Osteoblast (primary cell): Measurements from ENCODE around the gene MGMT. TPM values are rescaled to one million over a fixed set of nuclear protein-coding genes. Genes with fewer than 3 reads are reported as not detected.

Experiments
- DNase-seq: peaks from one replicate; pipeline ENCODE4 v3.0.0; 2011; ENCODE audit warnings: low spot score, mixed read lengths; ENCODE audit not compliant: insufficient read length; ENCODE audit errors: missing footprints
- H2AFZ ChIP-seq: 2 replicates; pipeline ENCODE4 v1.6.0; 2011; ENCODE audit warnings: mild to moderate bottlenecking, low read length
- H3K27ac ChIP-seq: 2 replicates; pipeline ENCODE4 v1.5.1; 2011; ENCODE audit warnings: mild to moderate bottlenecking, low read depth, low read length, moderate library complexity
- H3K27me3 ChIP-seq: 2 replicates; pipeline ENCODE4 v1.6.0; 2012; ENCODE audit warnings: mild to moderate bottlenecking, control low read depth, inconsistent platforms, low read length, moderate library complexity; ENCODE audit not compliant: insufficient read depth
- H3K36me3 ChIP-seq: 2 replicates; pipeline ENCODE4 v1.5.1; 2011; ENCODE audit warnings: mild to moderate bottlenecking, low read length, control low read depth, moderate library complexity; ENCODE audit not compliant: insufficient read depth
- H3K4me1 ChIP-seq: 2 replicates; pipeline ENCODE4 v1.5.1; 2011; ENCODE audit warnings: mild to moderate bottlenecking, low read length, control low read depth, moderate library complexity; ENCODE audit not compliant: insufficient read depth
- H3K4me2 ChIP-seq: 2 replicates; pipeline ENCODE4 v1.6.0; 2011; ENCODE audit warnings: mild to moderate bottlenecking, low read length; ENCODE audit not compliant: insufficient read depth
- H3K4me3 ChIP-seq: fragments of 200-600 bp; sonication (generic); 3 replicates; pipeline ENCODE4 v1.5.1; 2012; ENCODE audit warnings: mild to moderate bottlenecking, low read length, inconsistent platforms; ENCODE audit not compliant: insufficient read depth
- H3K79me2 ChIP-seq: 2 replicates; pipeline ENCODE4 v1.6.0; 2012; ENCODE audit warnings: mild to moderate bottlenecking, low read length, control low read depth, inconsistent platforms; ENCODE audit not compliant: insufficient read depth
- H3K9me3 ChIP-seq: 2 replicates; pipeline ENCODE4 v1.5.1; 2011; ENCODE audit warnings: low read depth, low read length, control low read depth
- H4K20me1 ChIP-seq: 2 replicates; pipeline ENCODE4 v1.6.0; 2012; ENCODE audit warnings: mild to moderate bottlenecking, low read length, control low read depth; ENCODE audit not compliant: insufficient read depth
- CTCF ChIP-seq: IDR thresholded peaks from 2 replicates; pipeline ENCODE4 v1.5.1; 2011; ENCODE audit warnings: mild to moderate bottlenecking, low read depth, low read length, moderate library complexity; ENCODE audit errors: extremely low read depth
- total RNA-seq: library from RNA; depleted of rRNA; stranded (reverse); fragments of >200 nt; gene quantifications from 2 replicates; pipeline ENCODE4 v1.2.3, GENCODE V29; 2012

MGMT gene
- total RNA-seq, 1 donor = 21.0 TPM

GRCh38 chr10:129520440-129521080, 53.5 kb downstream of the MGMT start:
- Histone ChIP-seq H3K9me3 (no peaks in the 10 kb centered on the region), H3K27ac (no peak overlapping the region), H2AFZ (no peak overlapping the region), H3K36me3 (no peaks in the 10 kb centered on the region), H3K79me2 (no peaks in the 10 kb centered on the region), H4K20me1 (peaks cover 20% of the 10 kb centered on the region), H3K4me2 (no peak overlapping the region), H3K4me1 (peaks cover 5% of the 10 kb centered on the region), H3K27me3 (no peaks in the 10 kb centered on the region), H3K4me3 (no peak overlapping the region)
- TF ChIP-seq CTCF = no peak
- DNase-seq = peak; percentile 36

GRCh38 chr10:129521161-129522025, 54.4 kb downstream of the MGMT start:
- no peaks in the 10 kb centered on the region for H3K9me3 ChIP-seq
- H3K79me2 ChIP-seq = no peaks in the 10 kb centered on the region
- DNase-seq = peak; percentile 42
- no peak for TF ChIP-seq CTCF
- H3K27ac ChIP-seq = no peak overlapping the region
- H4K20me1 ChIP-seq = peaks cover 22% of the 10 kb centered on the region
- no peak overlapping the region for H3K4me3 ChIP-seq
- H3K4me2 ChIP-seq = no peak overlapping the region
- H3K36me3 ChIP-seq = no peaks in the 10 kb centered on the region
- peaks cover 11% of the 10 kb centered on the region for H3K4me1 ChIP-seq
- H2AFZ ChIP-seq = no peak overlapping the region
- H3K27me3 ChIP-seq = no peaks in the 10 kb centered on the region

- Histone ChIP-seq H3K27me3 (no peaks in the 10 kb centered on the region), H3K79me2 (no peaks in the 10 kb centered on the region), H2AFZ (no peak overlapping the region), H3K36me3 (no peaks in the 10 kb centered on the region), H3K4me3 (no peak overlapping the region), H3K9me3 (no peaks in the 10 kb centered on the region), H3K4me1 (peaks cover 11% of the 10 kb centered on the region), H3K27ac (no peak overlapping the region), H4K20me1 (peaks cover 25% of the 10 kb centered on the region), H3K4me2 (no peak overlapping the region)
- no peak for TF ChIP-seq CTCF
- peak; percentile 59 for DNase-seq
Observed at GRCh38 chr10:129522041-129522585, 55.1 kb downstream of the MGMT start.
